ENCODE measurements around the gene MARCO. TPM values are rescaled to one million over a fixed set of nuclear protein-coding genes. Genes with fewer than 3 reads are reported as not detected.

The MARCO gene
- total RNA-seq, 1 donor from 2014 or later: not detected

DNA sequence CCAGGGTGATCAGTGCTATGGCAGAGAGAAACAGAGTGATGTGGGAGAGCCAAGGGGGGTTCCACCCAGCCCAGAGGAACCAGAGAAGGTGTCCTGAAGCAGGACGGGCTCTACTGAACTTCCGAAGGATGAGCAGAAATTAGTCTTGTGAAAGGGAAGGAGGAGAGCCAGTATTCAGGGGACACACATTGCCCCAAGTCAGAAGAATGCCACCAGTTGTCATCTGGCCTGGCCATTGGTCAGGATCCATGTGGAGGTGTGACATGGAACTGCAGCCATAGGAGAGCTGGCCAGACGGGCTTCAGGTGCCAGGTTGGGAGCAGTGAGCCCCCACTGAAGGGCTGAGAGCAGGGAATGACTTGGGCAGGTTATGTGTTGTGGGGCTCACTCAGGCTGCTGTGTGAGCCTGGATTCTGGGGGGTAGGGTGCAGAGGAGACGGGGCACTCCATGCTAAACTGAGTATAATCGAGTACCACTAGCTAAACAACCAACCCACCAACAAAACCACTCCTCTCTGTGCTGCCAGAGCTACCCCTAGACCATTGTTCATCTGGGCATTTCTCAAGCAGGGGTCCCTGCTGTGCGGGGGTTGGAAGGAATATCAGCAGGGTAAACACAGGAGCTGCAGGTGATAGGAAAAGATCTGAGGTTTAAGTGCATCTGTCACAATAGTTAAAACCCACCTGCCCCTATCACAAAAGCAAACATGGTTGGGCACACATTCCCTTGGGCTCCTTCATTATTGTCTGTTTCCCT is 25.3 kb downstream of the MARCO start:
- peaks cover 34% of the 10 kb centered on the region for H3K27me3 Mint-ChIP-seq (ENCODE audit: low read depth, unreplicated experiment)
- Histone ChIP-seq H3K27ac (ENCODE audit: low read depth, low read length) (no peak overlapping the region), H3K9ac (ENCODE audit: low read length) (no peak overlapping the region), H3K4me2 (ENCODE audit: low read length) (no peak overlapping the region), H3K9me3 (ENCODE audit: insufficient read depth, low read depth, low read length) (no peaks in the 10 kb centered on the region), H3K36me3 (ENCODE audit: insufficient read depth, low read length) (no peaks in the 10 kb centered on the region), H3K27me3 (ENCODE audit: insufficient read depth, low read length) (no peaks in the 10 kb centered on the region), H4K20me1 (ENCODE audit: insufficient read depth, low read length) (no peaks in the 10 kb centered on the region), H3K4me3 (ENCODE audit: insufficient read depth, low read depth, low read length) (no peak overlapping the region), H3K4me1 (ENCODE audit: insufficient read depth, low read length) (no peaks in the 10 kb centered on the region), H2AFZ (ENCODE audit: low read depth, low read length) (no peak overlapping the region), H3K79me2 (ENCODE audit: insufficient read depth, low read length) (no peaks in the 10 kb centered on the region)
- H3K4me1 Mint-ChIP-seq (ENCODE audit: low read depth, unreplicated experiment): peaks cover 11% of the 10 kb centered on the region
- H3K36me3 Mint-ChIP-seq (ENCODE audit: low read depth, unreplicated experiment): no peaks in the 10 kb centered on the region
- H3K27ac Mint-ChIP-seq (ENCODE audit: unreplicated experiment): no peak overlapping the region
- TF ChIP-seq, protein P1, sequence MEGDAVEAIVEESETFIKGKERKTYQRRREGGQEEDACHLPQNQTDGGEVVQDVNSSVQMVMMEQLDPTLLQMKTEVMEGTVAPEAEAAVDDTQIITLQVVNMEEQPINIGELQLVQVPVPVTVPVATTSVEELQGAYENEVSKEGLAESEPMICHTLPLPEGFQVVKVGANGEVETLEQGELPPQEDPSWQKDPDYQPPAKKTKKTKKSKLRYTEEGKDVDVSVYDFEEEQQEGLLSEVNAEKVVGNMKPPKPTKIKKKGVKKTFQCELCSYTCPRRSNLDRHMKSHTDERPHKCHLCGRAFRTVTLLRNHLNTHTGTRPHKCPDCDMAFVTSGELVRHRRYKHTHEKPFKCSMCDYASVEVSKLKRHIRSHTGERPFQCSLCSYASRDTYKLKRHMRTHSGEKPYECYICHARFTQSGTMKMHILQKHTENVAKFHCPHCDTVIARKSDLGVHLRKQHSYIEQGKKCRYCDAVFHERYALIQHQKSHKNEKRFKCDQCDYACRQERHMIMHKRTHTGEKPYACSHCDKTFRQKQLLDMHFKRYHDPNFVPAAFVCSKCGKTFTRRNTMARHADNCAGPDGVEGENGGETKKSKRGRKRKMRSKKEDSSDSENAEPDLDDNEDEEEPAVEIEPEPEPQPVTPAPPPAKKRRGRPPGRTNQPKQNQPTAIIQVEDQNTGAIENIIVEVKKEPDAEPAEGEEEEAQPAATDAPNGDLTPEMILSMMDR (IDR thresholded peaks at IDR 0.05; ENCODE audit: insufficient read depth, low read depth, low read length): no peak
- TF ChIP-seq EZH2 (IDR thresholded peaks at IDR 0.05; ENCODE audit: insufficient read depth, low read length): no peak
- FAIRE-seq: no peak
- H3K4me3 Mint-ChIP-seq (ENCODE audit: unreplicated experiment): no peak overlapping the region
- no peaks in the 10 kb centered on the region for H3K9me3 Mint-ChIP-seq (ENCODE audit: unreplicated experiment)
- DNase-seq (ENCODE audit: low read depth): no peak

DNA sequence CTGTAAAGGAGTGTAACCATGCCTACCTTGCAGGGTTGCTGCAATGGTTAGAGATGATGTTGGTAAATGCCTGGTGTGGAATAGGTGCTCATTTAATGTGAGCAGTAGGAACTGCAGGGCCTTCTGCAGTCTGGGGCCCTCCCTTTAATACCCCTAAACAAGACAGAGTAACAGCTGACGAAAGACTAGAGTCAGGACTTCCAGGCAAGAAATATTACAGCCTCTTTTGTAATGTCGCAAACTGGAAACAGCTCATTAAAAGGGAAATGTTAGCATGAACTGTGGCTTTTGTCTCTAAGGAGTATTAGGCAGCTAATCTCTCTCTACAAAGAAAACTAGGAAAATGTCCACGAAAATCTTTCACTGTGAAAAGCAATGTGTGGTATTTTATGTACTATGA is 26.0 kb downstream of the MARCO start:
- Histone ChIP-seq H4K20me1 (ENCODE audit: insufficient read depth, low read length) (no peaks in the 10 kb centered on the region), H3K27me3 (ENCODE audit: insufficient read depth, low read length) (no peaks in the 10 kb centered on the region), H3K9ac (ENCODE audit: low read length) (no peak overlapping the region), H3K4me1 (ENCODE audit: insufficient read depth, low read length) (no peaks in the 10 kb centered on the region), H3K79me2 (ENCODE audit: insufficient read depth, low read length) (no peaks in the 10 kb centered on the region), H3K27ac (ENCODE audit: low read depth, low read length) (no peak overlapping the region), H3K9me3 (ENCODE audit: insufficient read depth, low read depth, low read length) (no peaks in the 10 kb centered on the region), H2AFZ (ENCODE audit: low read depth, low read length) (no peak overlapping the region), H3K4me2 (ENCODE audit: low read length) (no peak overlapping the region), H3K36me3 (ENCODE audit: insufficient read depth, low read length) (no peaks in the 10 kb centered on the region), H3K4me3 (ENCODE audit: insufficient read depth, low read depth, low read length) (no peak overlapping the region)
- DNase-seq (ENCODE audit: low read depth): no peak
- H3K4me3 Mint-ChIP-seq (ENCODE audit: unreplicated experiment): no peak overlapping the region
- H3K27ac Mint-ChIP-seq (ENCODE audit: unreplicated experiment): no peak overlapping the region
- TF ChIP-seq, protein P1 (IDR thresholded peaks at IDR 0.05; ENCODE audit: insufficient read depth, low read depth, low read length): no peak
- TF ChIP-seq EZH2 (IDR thresholded peaks at IDR 0.05; ENCODE audit: insufficient read depth, low read length): no peak
- FAIRE-seq: no peak
- H3K9me3 Mint-ChIP-seq (ENCODE audit: unreplicated experiment): no peaks in the 10 kb centered on the region
- H3K27me3 Mint-ChIP-seq (ENCODE audit: low read depth, unreplicated experiment): peaks cover 35% of the 10 kb centered on the region
- no peaks in the 10 kb centered on the region for H3K36me3 Mint-ChIP-seq (ENCODE audit: low read depth, unreplicated experiment)
- H3K4me1 Mint-ChIP-seq (ENCODE audit: low read depth, unreplicated experiment): peaks cover 11% of the 10 kb centered on the region

Measured in astrocyte (in vitro differentiated cells and primary cell).